SJCRH30 (cell line): ENCODE data around the gene GRAMD2A. TPM values are rescaled to one million over a fixed set of nuclear protein-coding genes. Genes with fewer than 3 reads are reported as not detected.

Experiments used
- DNase-seq, 2 experiments: peaks; one replicate each; pipeline ENCODE4 v3.0.0-alpha.2; 2015 to 2020
- H3K27ac ChIP-seq: fragments of 250-450 bp; sonication (Bioruptor Pico); 2 replicates; pipeline ENCODE4 v1.5.1; 2020; ENCODE audit warnings: mild to moderate bottlenecking, moderate library complexity
- H3K27me3 ChIP-seq: fragments of 250-450 bp; sonication (Bioruptor Pico); 2 replicates; pipeline ENCODE4 v1.5.1; 2020; ENCODE audit warnings: mild to moderate bottlenecking, moderate library complexity
- H3K36me3 ChIP-seq: fragments of 250-450 bp; sonication (Bioruptor Pico); 2 replicates; pipeline ENCODE4 v1.5.1; 2020; ENCODE audit warnings: mild to moderate bottlenecking, moderate library complexity
- H3K4me1 ChIP-seq: fragments of 250-450 bp; sonication (Bioruptor Pico); 2 replicates; pipeline ENCODE4 v1.5.1; 2020; ENCODE audit warnings: mild to moderate bottlenecking, moderate library complexity
- H3K4me3 ChIP-seq: fragments of 250-450 bp; sonication (Bioruptor Pico); 2 replicates; pipeline ENCODE4 v1.5.1; 2020; ENCODE audit warnings: mild to moderate bottlenecking, moderate library complexity
- H3K9me3 ChIP-seq: fragments of 250-450 bp; sonication (Bioruptor Pico); replicated peaks from 2 replicates; pipeline ENCODE4 v1.5.1; 2020; ENCODE audit warnings: mild to moderate bottlenecking, moderate library complexity
- total RNA-seq: library from RNA; depleted of rRNA; stranded (reverse); fragments of >200 nt; shearing (Covaris generic); gene quantifications from 2 replicates; pipeline ENCODE4 v1.2.3, GENCODE V29; 2014

Gene GRAMD2A
- total RNA-seq, 1 experiment from 2014 or later, result not detected

GRCh38 chr15:72155003-72155621, 42.5 kb downstream of the GRAMD2A start:
- no peaks in the 10 kb centered on the region for H3K36me3 ChIP-seq
- H3K4me3 ChIP-seq, result peak overlapping the region; percentile 58
- H3K4me1 ChIP-seq, result peaks cover 8% of the 10 kb centered on the region
- no peaks in the 10 kb centered on the region for H3K9me3 ChIP-seq
- peak; percentile 74 to 76 for DNase-seq
- H3K27me3 ChIP-seq, result no peaks in the 10 kb centered on the region
- H3K27ac ChIP-seq, result peak overlapping the region; percentile 40

- Histone ChIP-seq H3K27ac (no peak overlapping the region), H3K9me3 (no peaks in the 10 kb centered on the region), H3K27me3 (no peaks in the 10 kb centered on the region), H3K4me3 (no peak overlapping the region), H3K36me3 (no peaks in the 10 kb centered on the region), H3K4me1 (peaks cover 8% of the 10 kb centered on the region)
- no peak for DNase-seq
Measured at GRCh38 chr15:72154316-72154715, 43.3 kb downstream of the GRAMD2A start.

DNA sequence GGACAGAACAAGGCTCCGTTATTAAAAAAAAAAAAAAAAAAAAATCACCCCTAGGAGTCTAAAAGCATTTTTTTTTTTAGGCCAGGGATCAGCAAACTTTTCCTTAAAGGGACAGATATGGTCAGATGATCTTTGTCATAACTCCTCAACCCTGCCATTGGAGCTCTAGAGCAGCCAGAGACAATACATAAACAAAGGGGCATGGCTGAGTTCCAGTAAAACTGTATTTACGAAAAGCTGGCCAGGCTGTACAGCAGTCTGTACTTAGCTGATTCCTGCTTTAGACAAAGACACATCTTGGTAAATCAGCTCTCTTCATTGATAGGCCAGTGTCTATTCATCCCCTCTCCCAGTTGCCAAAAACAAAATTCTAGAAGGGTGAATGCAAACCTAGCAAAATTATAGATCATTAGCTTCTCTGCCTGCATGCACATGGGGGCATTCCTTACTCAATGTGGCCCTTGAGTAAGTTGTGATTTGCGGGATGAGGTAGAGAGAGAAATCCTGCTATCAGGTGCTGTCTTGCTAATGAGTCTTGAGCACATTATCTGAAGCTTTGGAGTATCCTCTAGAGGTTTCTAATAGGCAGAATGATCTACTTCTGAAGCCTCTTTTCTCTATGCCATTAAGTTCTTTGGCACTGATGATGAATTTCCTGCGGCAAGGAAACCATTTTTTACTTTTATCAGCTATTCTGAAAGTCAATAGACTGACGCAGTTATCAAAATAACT, 44.2 kb downstream of the GRAMD2A start:
- H3K27ac ChIP-seq, result no peak overlapping the region
- peaks cover 8% of the 10 kb centered on the region for H3K4me1 ChIP-seq
- no peak for DNase-seq
- H3K9me3 ChIP-seq, result no peaks in the 10 kb centered on the region
- H3K27me3 ChIP-seq, result no peaks in the 10 kb centered on the region
- H3K36me3 ChIP-seq, result no peaks in the 10 kb centered on the region
- H3K4me3 ChIP-seq, result no peak overlapping the region

- Histone ChIP-seq H3K27me3 (no peaks in the 10 kb centered on the region), H3K27ac (no peak overlapping the region), H3K36me3 (no peaks in the 10 kb centered on the region), H3K4me1 (no peaks in the 10 kb centered on the region), H3K9me3 (no peaks in the 10 kb centered on the region), H3K4me3 (no peak overlapping the region)
- no peak for DNase-seq
Measured at GRCh38 chr15:72147418-72147817, 50.2 kb downstream of the GRAMD2A start.

- Histone ChIP-seq H3K4me1 (no peaks in the 10 kb centered on the region), H3K36me3 (no peaks in the 10 kb centered on the region), H3K9me3 (no peaks in the 10 kb centered on the region), H3K27ac (no peak overlapping the region), H3K27me3 (no peaks in the 10 kb centered on the region), H3K4me3 (no peak overlapping the region)
- no peak for DNase-seq
Measured at GRCh38 chr15:72146934-72147333, 50.7 kb downstream of the GRAMD2A start.

DNA sequence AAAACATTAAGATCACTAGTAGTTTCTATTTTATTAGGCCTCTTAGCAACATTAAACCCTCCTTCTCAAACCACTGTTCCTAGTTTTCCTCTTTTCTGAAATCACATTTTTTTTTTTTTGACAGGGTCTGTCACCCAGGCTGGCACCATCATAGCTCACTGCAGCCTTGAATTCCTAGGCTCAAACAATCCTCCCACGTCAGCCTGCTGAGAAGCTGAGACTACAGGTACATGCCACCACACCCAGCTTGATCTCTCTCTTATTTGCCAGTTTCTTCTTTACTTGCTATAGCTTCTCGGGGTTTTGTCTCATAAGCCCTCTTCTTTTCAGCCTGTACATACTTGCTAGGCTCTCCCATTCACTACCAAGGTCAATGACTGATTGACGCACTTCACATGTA, 51.4 kb downstream of the GRAMD2A start:
- no peaks in the 10 kb centered on the region for H3K27me3 ChIP-seq
- H3K4me3 ChIP-seq, result no peak overlapping the region
- no peaks in the 10 kb centered on the region; the same call in 1 of the 2 replicates for H3K36me3 ChIP-seq
- H3K27ac ChIP-seq, result no peak overlapping the region
- no peaks in the 10 kb centered on the region for H3K9me3 ChIP-seq
- no peak for DNase-seq
- peaks cover 7% of the 10 kb centered on the region for H3K4me1 ChIP-seq

GRCh38 chr15:72141171-72142084, 56.2 kb downstream of the GRAMD2A start:
- Histone ChIP-seq H3K36me3 (no peaks in the 10 kb centered on the region; the same call in 1 of the 2 replicates), H3K9me3 (no peaks in the 10 kb centered on the region), H3K4me1 (peaks cover 14% of the 10 kb centered on the region), H3K27ac (no peak overlapping the region), H3K27me3 (no peaks in the 10 kb centered on the region), H3K4me3 (no peak overlapping the region)
- no peak for DNase-seq

DNA sequence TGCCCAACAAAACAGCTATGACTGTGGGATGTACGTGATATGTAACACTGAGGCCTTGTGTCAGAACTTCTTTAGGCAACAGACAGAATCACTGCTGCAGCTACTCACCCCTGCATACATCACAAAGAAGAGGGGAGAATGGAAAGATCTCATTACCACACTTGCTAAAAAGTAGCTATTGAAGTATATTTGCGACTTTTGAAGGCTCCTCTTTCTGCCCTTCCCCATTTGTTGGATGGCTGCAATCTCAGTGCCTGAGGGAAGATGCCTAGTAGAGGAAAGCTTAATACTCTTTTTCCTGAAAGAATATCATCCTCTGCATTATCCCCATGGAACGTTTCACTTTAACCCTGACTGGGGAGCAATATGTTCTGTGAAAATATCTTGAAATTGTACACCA, 57.5 kb downstream of the GRAMD2A start:
- H3K4me3 ChIP-seq, result no peak overlapping the region
- H3K27ac ChIP-seq, result no peak overlapping the region
- no peaks in the 10 kb centered on the region for H3K9me3 ChIP-seq
- H3K27me3 ChIP-seq, result no peaks in the 10 kb centered on the region
- H3K36me3 ChIP-seq, result no peaks in the 10 kb centered on the region; the same call in 1 of the 2 replicates
- DNase-seq, result no peak
- H3K4me1 ChIP-seq, result peaks cover 20% of the 10 kb centered on the region

DNA sequence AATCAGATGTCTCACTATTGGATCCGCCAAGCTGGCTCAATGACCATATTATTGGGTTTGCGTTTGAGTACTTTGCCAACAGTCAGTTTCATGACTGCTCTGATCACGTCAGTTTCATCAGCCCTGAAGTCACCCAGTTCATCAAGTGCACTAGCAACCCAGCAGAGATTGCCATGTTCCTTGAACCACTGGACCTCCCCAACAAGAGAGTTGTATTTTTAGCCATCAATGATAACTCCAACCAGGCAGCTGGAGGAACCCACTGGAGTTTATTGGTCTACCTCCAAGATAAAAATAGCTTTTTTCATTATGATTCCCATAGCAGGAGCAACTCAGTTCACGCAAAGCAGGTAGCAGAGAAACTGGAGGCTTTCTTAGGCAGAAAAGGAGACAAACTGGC, 57.9 kb downstream of the GRAMD2A start:
- H3K4me3 ChIP-seq, result no peak overlapping the region
- H3K4me1 ChIP-seq, result peaks cover 20% of the 10 kb centered on the region
- H3K27ac ChIP-seq, result no peak overlapping the region
- H3K9me3 ChIP-seq, result no peaks in the 10 kb centered on the region
- H3K27me3 ChIP-seq, result no peaks in the 10 kb centered on the region
- no peak for DNase-seq
- no peaks in the 10 kb centered on the region; the same call in 1 of the 2 replicates for H3K36me3 ChIP-seq

- H3K27ac ChIP-seq, result no peak overlapping the region
- H3K27me3 ChIP-seq, result no peaks in the 10 kb centered on the region
- no peaks in the 10 kb centered on the region for H3K9me3 ChIP-seq
- DNase-seq, result peak in 1 of 2 experiments; percentile 40
- no peaks in the 10 kb centered on the region; the same call in 1 of the 2 replicates for H3K36me3 ChIP-seq
- no peak overlapping the region for H3K4me3 ChIP-seq
- H3K4me1 ChIP-seq, result peaks cover 15% of the 10 kb centered on the region; the same call in 1 of the 2 replicates
Measured at GRCh38 chr15:72136170-72137051, 61.2 kb downstream of the GRAMD2A start.

GRCh38 chr15:72135719-72136118, 61.9 kb downstream of the GRAMD2A start:
- no peaks in the 10 kb centered on the region for H3K36me3 ChIP-seq
- peaks cover 10% of the 10 kb centered on the region; the same call in 1 of the 2 replicates for H3K4me1 ChIP-seq
- H3K4me3 ChIP-seq, result no peak overlapping the region
- peak in 1 of 2 experiments; percentile 21 for DNase-seq
- no peaks in the 10 kb centered on the region for H3K9me3 ChIP-seq
- H3K27ac ChIP-seq, result no peak overlapping the region
- no peaks in the 10 kb centered on the region for H3K27me3 ChIP-seq

DNA sequence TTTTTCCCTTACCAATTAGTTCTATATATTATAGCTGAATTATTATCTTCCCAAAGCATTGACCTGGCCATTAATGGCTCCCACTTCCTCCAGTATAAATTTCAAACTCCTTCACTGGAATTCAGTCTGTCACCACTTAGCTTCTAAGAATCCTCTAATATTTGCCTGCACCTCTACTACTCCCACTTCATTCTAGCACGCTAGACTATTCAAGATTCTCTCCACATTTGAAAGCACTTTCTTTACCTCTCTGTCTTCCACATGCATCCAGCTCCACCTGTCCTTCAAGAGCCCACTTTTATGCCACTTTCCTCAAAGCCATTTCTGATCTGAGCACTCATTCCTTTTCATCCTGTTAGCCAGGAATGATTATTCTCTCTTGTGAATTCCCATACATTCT, 64.4 kb downstream of the GRAMD2A start:
- no peaks in the 10 kb centered on the region for H3K27me3 ChIP-seq
- H3K9me3 ChIP-seq, result no peaks in the 10 kb centered on the region
- no peak overlapping the region for H3K4me3 ChIP-seq
- no peaks in the 10 kb centered on the region for H3K36me3 ChIP-seq
- no peak for DNase-seq
- peaks cover 10% of the 10 kb centered on the region; the same call in 1 of the 2 replicates for H3K4me1 ChIP-seq
- no peak overlapping the region for H3K27ac ChIP-seq

DNA sequence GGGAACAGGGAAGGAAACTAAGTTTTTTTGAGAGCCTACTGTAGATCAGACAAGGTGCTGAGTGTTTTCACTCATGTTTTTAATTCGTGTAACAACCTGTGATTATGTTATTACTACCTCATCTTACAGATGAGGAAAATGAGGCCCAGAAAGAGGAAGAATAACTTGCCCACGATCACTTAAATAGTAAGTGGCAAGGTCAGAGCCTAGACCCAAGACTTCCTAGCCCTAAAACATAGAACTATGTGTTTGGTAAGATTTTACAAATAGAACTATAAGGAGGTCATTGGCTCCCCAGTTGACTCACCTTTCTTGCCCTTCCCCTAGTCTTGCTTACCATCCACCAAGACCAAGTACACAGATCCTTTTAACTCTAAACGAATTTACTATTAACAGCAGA, 65.7 kb downstream of the GRAMD2A start:
- Histone ChIP-seq H3K36me3 (no peaks in the 10 kb centered on the region), H3K9me3 (no peaks in the 10 kb centered on the region), H3K27ac (no peak overlapping the region), H3K4me3 (no peak overlapping the region), H3K27me3 (no peaks in the 10 kb centered on the region), H3K4me1 (peaks cover 6% of the 10 kb centered on the region; the same call in 1 of the 2 replicates)
- DNase-seq, result no peak

GRCh38 chr15:72130272-72130671, 67.3 kb downstream of the GRAMD2A start:
- Histone ChIP-seq H3K36me3 (no peaks in the 10 kb centered on the region), H3K9me3 (no peaks in the 10 kb centered on the region), H3K27ac (no peak overlapping the region), H3K4me3 (no peak overlapping the region), H3K4me1 (no peaks in the 10 kb centered on the region), H3K27me3 (no peaks in the 10 kb centered on the region)
- DNase-seq, result no peak
